H7 (cell line): ENCODE measurements around the gene KANTR. TPM values are rescaled to one million over a fixed set of nuclear protein-coding genes. Genes with fewer than 3 reads are reported as not detected.
A peak's percentile ranks its signal among the peaks of the same experiment; 100 is the strongest.

Source experiments
- DNase-seq: peaks from one replicate; pipeline ENCODE4 v3.0.0; 2012
- H3K27me3 ChIP-seq: 2 replicates; pipeline ENCODE4 v1.6.0; 2011; ENCODE audit warnings: mild to moderate bottlenecking, low read length; ENCODE audit not compliant: control insufficient read depth, insufficient read depth
- H3K36me3 ChIP-seq: replicated peaks from 2 replicates; pipeline ENCODE4 v1.5.1; 2011; ENCODE audit warnings: low read length; ENCODE audit not compliant: control insufficient read depth, insufficient read depth
- H3K4me3 ChIP-seq: 2 replicates; pipeline ENCODE4 v1.5.1; 2011; ENCODE audit warnings: low read depth, mild to moderate bottlenecking, control low read depth, low read length, moderate library complexity; ENCODE audit not compliant: insufficient read depth
- total RNA-seq: library from RNA; depleted of rRNA; stranded (reverse); fragments of >200 nt; shearing (Covaris generic); gene quantifications from 2 replicates; pipeline ENCODE4 v1.2.3, GENCODE V29; 2014

KANTR gene
- total RNA-seq, 1 experiment from 2014 or later: 4.1 TPM

DNA sequence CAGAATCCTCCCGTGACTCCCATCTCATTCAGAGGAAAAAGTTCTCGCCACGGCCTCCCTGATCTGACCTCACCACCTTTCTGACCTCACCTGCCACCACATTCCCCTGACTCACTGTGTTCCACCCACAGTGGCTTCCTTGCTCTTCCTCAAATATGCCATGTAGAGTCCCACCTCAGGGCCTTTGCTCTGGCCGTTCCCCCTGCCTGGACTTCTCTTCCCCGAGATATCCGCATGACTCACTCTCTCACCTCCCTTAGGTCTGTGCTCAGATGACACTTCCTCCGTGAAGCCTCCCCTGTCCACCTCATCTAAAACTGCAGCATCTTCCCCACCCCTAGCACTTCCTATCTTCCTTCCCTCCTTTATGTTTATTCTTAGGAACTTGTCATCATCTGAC lies 18.9 kb upstream of the KANTR start:
- Histone ChIP-seq H3K4me3 (no peak overlapping the region), H3K36me3 (no peaks in the 10 kb centered on the region), H3K27me3 (no peaks in the 10 kb centered on the region)
- DNase-seq: no peak

DNA sequence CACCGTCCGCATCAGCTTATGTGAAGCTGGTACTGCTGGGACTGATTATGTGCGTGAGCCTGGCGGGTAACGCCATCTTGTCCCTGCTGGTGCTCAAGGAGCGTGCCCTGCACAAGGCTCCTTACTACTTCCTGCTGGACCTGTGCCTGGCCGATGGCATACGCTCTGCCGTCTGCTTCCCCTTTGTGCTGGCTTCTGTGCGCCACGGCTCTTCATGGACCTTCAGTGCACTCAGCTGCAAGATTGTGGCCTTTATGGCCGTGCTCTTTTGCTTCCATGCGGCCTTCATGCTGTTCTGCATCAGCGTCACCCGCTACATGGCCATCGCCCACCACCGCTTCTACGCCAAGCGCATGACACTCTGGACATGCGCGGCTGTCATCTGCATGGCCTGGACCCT lies 17.3 kb upstream of the KANTR start:
- Histone ChIP-seq H3K27me3 (no peaks in the 10 kb centered on the region; the same call in 1 of the 2 replicates), H3K4me3 (no peak overlapping the region), H3K36me3 (no peaks in the 10 kb centered on the region)
- no peak for DNase-seq

- Histone ChIP-seq H3K27me3 (no peaks in the 10 kb centered on the region; the same call in 1 of the 2 replicates), H3K4me3 (no peak overlapping the region), H3K36me3 (no peaks in the 10 kb centered on the region)
- DNase-seq: no peak
Measured at GRCh38 chrX:53077207-53078197, 16.4 kb upstream of the KANTR start.

DNA sequence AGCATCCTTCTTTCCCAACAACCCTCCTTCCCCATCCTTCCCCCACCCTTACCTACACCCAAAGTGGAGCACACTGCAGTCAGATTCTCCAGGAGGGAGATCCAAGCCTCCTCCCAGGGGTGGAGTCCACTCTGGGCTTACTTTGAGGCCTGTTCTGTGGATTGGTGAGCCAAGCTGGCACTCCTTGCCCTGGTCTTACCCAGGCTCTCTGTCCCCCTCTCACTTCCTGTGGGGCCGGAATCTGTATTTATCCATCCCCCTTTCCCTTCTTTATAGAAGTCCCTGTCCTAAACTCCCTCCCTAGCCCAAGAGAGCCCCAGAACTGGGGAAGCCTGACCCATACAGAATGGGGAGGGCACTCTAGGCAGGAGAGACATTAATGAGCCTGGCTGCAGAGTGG lies 15.0 kb upstream of the KANTR start:
- H3K36me3 ChIP-seq: no peaks in the 10 kb centered on the region; the same call in 1 of the 2 replicates
- DNase-seq: no peak
- H3K4me3 ChIP-seq: no peak overlapping the region
- peaks cover 1% of the 10 kb centered on the region for H3K27me3 ChIP-seq

DNA sequence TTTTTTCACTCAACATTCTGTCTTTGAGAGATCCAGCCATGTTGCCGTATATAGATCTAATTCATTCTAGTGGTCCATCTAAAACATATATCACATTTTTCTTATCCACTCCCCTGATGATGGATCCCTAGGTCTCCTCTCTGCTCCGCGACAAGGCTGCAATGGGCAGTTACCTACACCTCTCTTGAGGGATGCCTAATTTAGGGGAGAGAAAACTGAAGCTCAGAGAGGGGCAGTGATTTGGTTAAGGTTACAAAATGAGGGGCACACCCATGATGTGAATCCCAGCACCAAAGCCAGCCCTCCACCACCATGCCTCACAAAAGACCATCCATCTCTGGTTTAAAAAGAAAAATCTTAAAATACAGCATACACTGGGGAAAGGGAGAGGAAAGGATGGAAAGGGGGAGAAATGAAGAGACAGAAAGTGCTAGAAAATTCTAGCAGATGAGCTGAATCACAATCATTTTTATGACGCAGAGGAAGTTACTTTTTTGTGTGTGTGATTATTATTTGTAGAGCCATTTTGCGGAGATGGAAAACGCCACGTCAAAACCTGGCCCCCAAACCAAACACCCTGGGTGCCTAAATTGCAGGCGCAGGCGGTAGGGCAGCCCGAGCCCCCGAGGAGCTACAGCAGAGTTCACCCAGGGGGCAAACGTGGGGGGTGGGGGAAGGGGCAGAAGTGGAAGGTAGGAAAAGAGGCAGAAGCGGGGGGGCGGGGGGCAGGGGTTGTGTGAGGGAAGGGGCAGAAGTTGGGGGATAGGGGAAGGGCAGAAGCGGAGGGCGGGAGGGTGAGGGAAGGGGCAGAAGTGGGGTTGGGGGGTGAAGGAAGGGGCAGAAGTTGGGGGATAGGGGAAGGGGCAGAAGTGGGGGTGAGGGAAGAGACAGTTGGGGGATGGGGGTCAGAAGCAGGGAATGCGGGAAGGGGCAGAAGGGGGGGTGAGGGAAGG lies 13.0 kb upstream of the KANTR start:
- Histone ChIP-seq H3K4me3 (no peak overlapping the region; the same call in 1 of the 2 replicates), H3K27me3 (peaks cover 1% of the 10 kb centered on the region), H3K36me3 (peaks cover 2% of the 10 kb centered on the region)
- DNase-seq: no peak

- DNase-seq: peak; percentile 95
- Histone ChIP-seq H3K27me3 (peaks cover 1% of the 10 kb centered on the region), H3K36me3 (peaks cover 2% of the 10 kb centered on the region), H3K4me3 (peak within 1 kb of the TSS; percentile 64)
Measured at GRCh38 chrX:53081925-53082772, 11.8 kb upstream of the KANTR start, which contains the start of gene TSPYL2. Gene TSPYL2, plus strand, starts transcription at chrX:53082367. Its CDS starts 132 bp downstream, at chrX:53082499.

DNA sequence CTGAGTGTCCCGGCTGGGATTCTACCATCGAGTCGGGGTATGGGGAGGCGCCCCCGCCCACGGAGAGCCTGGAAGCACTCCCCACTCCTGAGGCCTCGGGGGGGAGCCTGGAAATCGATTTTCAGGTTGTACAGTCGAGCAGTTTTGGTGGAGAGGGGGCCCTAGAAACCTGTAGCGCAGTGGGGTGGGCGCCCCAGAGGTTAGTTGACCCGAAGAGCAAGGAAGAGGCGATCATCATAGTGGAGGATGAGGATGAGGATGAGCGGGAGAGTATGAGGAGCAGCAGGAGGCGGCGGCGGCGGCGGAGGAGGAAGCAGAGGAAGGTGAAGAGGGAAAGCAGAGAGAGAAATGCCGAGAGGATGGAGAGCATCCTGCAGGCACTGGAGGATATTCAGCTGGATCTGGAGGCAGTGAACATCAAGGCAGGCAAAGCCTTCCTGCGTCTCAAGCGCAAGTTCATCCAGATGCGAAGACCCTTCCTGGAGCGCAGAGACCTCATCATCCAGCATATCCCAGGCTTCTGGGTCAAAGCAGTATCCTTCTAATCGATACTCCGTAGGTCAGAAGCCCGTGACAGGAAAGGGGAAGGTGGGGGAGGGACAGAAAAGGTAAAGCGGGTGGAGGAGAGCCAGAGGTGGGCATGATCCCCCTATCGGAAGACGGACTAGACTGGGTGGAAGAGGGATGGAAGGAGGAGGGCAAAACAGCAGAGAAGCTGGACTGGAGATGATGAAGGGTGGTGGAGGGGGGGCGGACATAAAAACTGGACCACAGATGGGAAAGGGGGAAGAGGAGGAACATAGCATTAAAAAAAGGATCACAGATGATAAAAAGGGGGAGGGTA lies 10.9 kb upstream of the KANTR start:
- no peak for DNase-seq
- Histone ChIP-seq H3K4me3 (peak overlapping the region; percentile 64), H3K27me3 (peaks cover 1% of the 10 kb centered on the region), H3K36me3 (peaks cover 2% of the 10 kb centered on the region)

DNA sequence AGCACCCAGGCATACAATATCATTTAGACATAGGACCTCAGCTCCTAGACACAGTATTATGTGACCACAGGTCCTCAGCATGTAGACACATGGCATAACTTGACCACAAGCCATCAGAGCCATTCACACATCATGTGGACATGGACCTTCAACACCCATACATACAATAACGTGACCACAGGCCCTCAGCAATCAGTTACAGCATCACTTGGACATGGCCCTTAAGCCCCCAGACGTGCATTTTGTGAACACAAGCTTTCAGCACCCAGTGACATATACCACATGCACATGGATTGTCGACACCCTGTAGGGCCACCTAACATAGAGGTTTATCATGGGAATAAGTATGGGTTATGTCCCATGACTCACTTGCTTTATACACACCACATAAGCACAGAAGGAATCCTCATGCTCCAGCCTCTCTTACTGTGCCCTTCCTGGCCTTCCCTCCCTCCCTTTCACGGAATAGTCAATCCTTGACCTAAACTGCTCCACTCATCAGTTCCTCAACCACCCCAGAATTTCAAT lies 9.8 kb upstream of the KANTR start:
- peaks cover 1% of the 10 kb centered on the region for H3K27me3 ChIP-seq
- H3K36me3 ChIP-seq: peaks cover 2% of the 10 kb centered on the region
- no peak overlapping the region for H3K4me3 ChIP-seq
- DNase-seq: no peak

GRCh38 chrX:53084863-53085262 lies 9.1 kb upstream of the KANTR start:
- DNase-seq: no peak
- no peak overlapping the region for H3K4me3 ChIP-seq
- H3K27me3 ChIP-seq: peaks cover 1% of the 10 kb centered on the region
- peaks cover 2% of the 10 kb centered on the region for H3K36me3 ChIP-seq

DNA sequence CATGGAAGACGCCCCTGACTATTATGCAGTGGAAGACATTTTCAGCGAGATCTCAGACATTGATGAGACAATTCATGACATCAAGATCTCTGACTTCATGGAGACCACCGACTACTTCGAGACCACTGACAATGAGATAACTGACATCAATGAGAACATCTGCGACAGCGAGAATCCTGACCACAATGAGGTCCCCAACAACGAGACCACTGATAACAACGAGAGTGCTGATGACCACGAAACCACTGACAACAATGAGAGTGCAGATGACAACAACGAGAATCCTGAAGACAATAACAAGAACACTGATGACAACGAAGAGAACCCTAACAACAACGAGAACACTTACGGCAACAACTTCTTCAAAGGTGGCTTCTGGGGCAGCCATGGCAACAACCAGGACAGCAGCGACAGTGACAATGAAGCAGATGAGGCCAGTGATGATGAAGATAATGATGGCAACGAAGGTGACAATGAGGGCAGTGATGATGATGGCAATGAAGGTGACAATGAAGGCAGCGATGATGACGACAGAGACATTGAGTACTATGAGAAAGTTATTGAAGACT lies 8.2 kb upstream of the KANTR start:
- Histone ChIP-seq H3K27me3 (peaks cover 1% of the 10 kb centered on the region), H3K36me3 (peaks cover 2% of the 10 kb centered on the region), H3K4me3 (no peak overlapping the region)
- no peak for DNase-seq

GRCh38 chrX:53086464-53086863 lies 7.5 kb upstream of the KANTR start:
- DNase-seq: no peak
- Histone ChIP-seq H3K36me3 (peaks cover 2% of the 10 kb centered on the region), H3K27me3 (peaks cover 1% of the 10 kb centered on the region; the same call in 1 of the 2 replicates), H3K4me3 (no peak overlapping the region)

DNA sequence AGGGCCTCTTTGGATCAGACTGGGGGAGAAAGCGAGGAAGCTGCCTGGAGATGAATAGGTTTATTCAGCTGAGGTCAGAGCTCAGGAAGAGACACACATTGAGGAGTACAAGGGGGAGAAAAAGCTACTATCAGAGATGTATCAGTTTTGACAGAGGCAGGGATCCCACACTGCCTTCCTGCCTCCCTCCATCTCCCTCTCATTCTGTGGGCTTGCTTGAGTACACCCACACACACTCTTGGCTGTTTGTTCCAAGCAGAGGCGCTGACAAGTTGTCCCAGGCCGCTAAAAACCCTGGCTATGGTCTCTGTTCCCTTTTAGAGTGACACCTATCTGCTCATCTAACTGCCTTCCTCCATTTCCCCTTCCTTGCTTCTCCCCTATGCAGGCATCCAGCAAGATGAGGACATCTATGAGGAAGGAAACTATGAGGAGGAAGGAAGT lies 6.5 kb upstream of the KANTR start:
- peaks cover 1% of the 10 kb centered on the region; the same call in 1 of the 2 replicates for H3K27me3 ChIP-seq
- no peak for DNase-seq
- H3K4me3 ChIP-seq: no peak overlapping the region
- H3K36me3 ChIP-seq: peaks cover 2% of the 10 kb centered on the region
